GM12864 (cell line): ENCODE data around the gene CLDN3.

Source experiments
- DNase-seq: peaks from one replicate; pipeline ENCODE4 v3.0.0-alpha.2; 2011; ENCODE audit warnings: low read depth
- H3K4me3 ChIP-seq: 2 replicates; pipeline ENCODE4 v1.5.1; 2011; ENCODE audit warnings: mild to moderate bottlenecking, low read depth, low read length, control low read depth
- CTCF ChIP-seq: IDR thresholded peaks from 2 replicates; pipeline ENCODE4 v1.5.1; 2011; ENCODE audit warnings: low read depth, mild to moderate bottlenecking, moderate library complexity, low read length, control low read depth, inconsistent platforms; ENCODE audit errors: missing control alignments

CLDN3 gene

GRCh38 chr7:73770002-73770859, at the start of gene CLDN3:
TSS of gene CLDN3 (minus strand) at chr7:73770270. CDS start at chr7:73770049, 221 bp downstream.
- no peak for TF ChIP-seq CTCF
- H3K4me3 ChIP-seq = no peak within 1 kb of the TSS; the same call in 1 of the 2 replicates
- no peak for DNase-seq

- H3K4me3 ChIP-seq = no peak overlapping the region
- DNase-seq = no peak
- no peak for TF ChIP-seq CTCF
Measured at GRCh38 chr7:73817121-73817520, 47.1 kb upstream of the CLDN3 start.

DNA sequence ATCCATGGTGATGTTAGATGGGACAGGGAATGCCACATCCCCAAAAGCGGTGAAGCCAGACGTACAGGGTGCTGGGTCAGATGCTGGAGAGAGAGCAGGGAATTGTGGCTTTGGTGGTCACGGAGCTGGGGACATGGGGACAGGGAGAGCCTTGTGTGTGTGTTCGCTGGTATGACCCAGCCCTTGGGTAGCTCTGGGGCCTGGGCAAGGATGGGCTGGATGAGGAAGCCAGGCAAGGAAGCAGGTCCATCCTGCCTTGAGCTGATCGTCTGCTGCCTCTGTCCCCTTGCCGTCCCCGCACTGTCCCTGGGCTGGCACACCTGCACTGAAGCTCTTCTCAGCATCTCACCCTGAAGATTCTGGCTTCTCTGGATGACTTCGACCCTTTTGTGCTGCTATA, 45.4 kb upstream of the CLDN3 start:
- no peak for DNase-seq
- TF ChIP-seq CTCF = no peak
- H3K4me3 ChIP-seq = no peak overlapping the region

- no peak for TF ChIP-seq CTCF
- no peak overlapping the region for H3K4me3 ChIP-seq
- DNase-seq = no peak
Measured at GRCh38 chr7:73812996-73813395, 42.9 kb upstream of the CLDN3 start.

- peak; percentile 86 for TF ChIP-seq CTCF
- DNase-seq = peak; percentile 8
Measured at GRCh38 chr7:73811760-73812168, 41.7 kb upstream of the CLDN3 start.

GRCh38 chr7:73810998-73811360, 40.9 kb upstream of the CLDN3 start:
- DNase-seq = no peak
- TF ChIP-seq CTCF = no peak
- no peak overlapping the region for H3K4me3 ChIP-seq

More at GRCh38 chr7:73811760-73812168, 41.7 kb upstream of the CLDN3 start:
- H3K4me3 ChIP-seq = no peak overlapping the region
